Endothelial cell of umbilical vein (primary cell): Measurements from ENCODE around the gene B4GALT5. TPM values are rescaled to one million over a fixed set of nuclear protein-coding genes. Genes with fewer than 3 reads are reported as not detected.

Source experiments
- BruUV-seq: library from RNA; stranded (reverse); fragments of 400-500 nt; replicated peaks from 2 replicates; lab custom pipeline; 2021; lab: Mats Ljungman, UMichigan
- CTCF ChIA-PET: fragments of 300-600, 350-600 bp; sonication (Branson Sonifier 250); formaldehyde crosslinking; loops from one replicate; lab custom pipeline; 2021; ENCODE audit warnings: antibody characterized with exemption, inconsistent platforms; lab: Charles Lee
- POLR2A ChIA-PET: fragments of 300-600, 350-600 bp; sonication (Branson Sonifier 250); formaldehyde crosslinking; loops from one replicate; lab custom pipeline; 2021; ENCODE audit warnings: antibody characterized with exemption, inconsistent platforms; lab: Charles Lee
- DNase-seq: peaks from one replicate; pipeline ENCODE4 v3.0.0-alpha.2; 2011; ENCODE audit warnings: low read depth, low spot score
- FAIRE-seq: peaks from 2 replicates; lab custom pipeline; 2011; peaks lifted over from hg19 to GRCh38; lab: Jason Lieb, UNC
- H2AFZ ChIP-seq: 2 replicates; pipeline ENCODE4 v1.6.0; 2012; ENCODE audit warnings: low read depth, low read length, control low read depth, inconsistent platforms
- H3K27ac ChIP-seq: 2 replicates; pipeline ENCODE4 v1.5.1; 2011; ENCODE audit warnings: low read depth, mild to moderate bottlenecking, control low read depth, low read length, moderate library complexity; ENCODE audit not compliant: insufficient read depth
- H3K27me3 ChIP-seq, 2 experiments: 2 replicates each; pipeline versions ENCODE4 v1.6.0 to v1.6.1; 2011; ENCODE audit warnings: low read length in 2 of 2, mixed read lengths in 1 of 2; ENCODE audit not compliant: control insufficient read depth in 2 of 2, insufficient read depth in 2 of 2
- H3K36me3 ChIP-seq, 2 experiments: 2 replicates in 1 of 2; 3 replicates in 1 of 2; pipeline ENCODE4 v1.5.1; 2011; ENCODE audit warnings: low read length in 2 of 2, mild to moderate bottlenecking in 1 of 2, moderate library complexity in 1 of 2; ENCODE audit not compliant: control insufficient read depth in 2 of 2, insufficient read depth in 2 of 2; ENCODE audit errors: extremely low read depth in 1 of 2
- H3K4me1 ChIP-seq: 3 replicates; pipeline ENCODE4 v1.5.1; 2011; ENCODE audit warnings: mild to moderate bottlenecking, low read length; ENCODE audit not compliant: control insufficient read depth, insufficient read depth; ENCODE audit errors: extremely low read depth
- H3K4me2 ChIP-seq: 2 replicates; pipeline ENCODE4 v1.6.1; 2011; ENCODE audit warnings: low read length, control low read depth, mixed read lengths; ENCODE audit not compliant: insufficient read depth
- H3K4me3 ChIP-seq, 3 experiments: fragments of 200-600 bp in 1 of 3; sonication (generic), shearing (Covaris generic) in 1 of 3; replicated peaks in 1 of 3; 2 replicates each; pipeline ENCODE4 v1.5.1; 2011 to 2016; ENCODE audit warnings: control low read depth in 3 of 3, low read length in 3 of 3, mild to moderate bottlenecking in 2 of 3, inconsistent platforms in 1 of 3, low read depth in 1 of 3, moderate library complexity in 1 of 3; ENCODE audit not compliant: insufficient read depth in 1 of 3
- H3K79me2 ChIP-seq: 2 replicates; pipeline ENCODE4 v1.6.0; 2012; ENCODE audit warnings: low read length, inconsistent platforms; ENCODE audit not compliant: control insufficient read depth, insufficient read depth
- H3K9ac ChIP-seq: replicated peaks from 2 replicates; pipeline ENCODE3; 2011; ENCODE audit warnings: low read length, control low read depth; ENCODE audit not compliant: insufficient read depth; ENCODE audit errors: extremely low read depth
- H3K9me1 ChIP-seq: replicated peaks from 3 replicates; pipeline ENCODE4 v1.6.0; 2011; ENCODE audit warnings: mild to moderate bottlenecking, low read length; ENCODE audit not compliant: control insufficient read depth, insufficient read depth; ENCODE audit errors: extremely low read depth
- H3K9me3 ChIP-seq: replicated peaks from 2 replicates; pipeline ENCODE4 v1.5.1; 2012; ENCODE audit warnings: low read length, inconsistent platforms; ENCODE audit not compliant: control insufficient read depth, insufficient read depth
- H4K20me1 ChIP-seq: replicated peaks from 2 replicates; pipeline ENCODE3; 2011; ENCODE audit warnings: mild to moderate bottlenecking, low read length; ENCODE audit not compliant: control insufficient read depth, insufficient read depth; ENCODE audit errors: extremely low read depth
- EZH2 ChIP-seq: IDR thresholded peaks from 2 replicates; pipeline ENCODE4 v1.6.1; 2012; ENCODE audit warnings: borderline replicate concordance, low read depth, mild to moderate bottlenecking, moderate library complexity, low read length, inconsistent platforms; ENCODE audit not compliant: severe bottlenecking
- FOS ChIP-seq: IDR thresholded peaks from 2 replicates; pipeline ENCODE4 v1.6.1; 2011; ENCODE audit warnings: mild to moderate bottlenecking, low read length, moderate library complexity, borderline replicate concordance; ENCODE audit not compliant: insufficient read depth
- GATA2 ChIP-seq: IDR thresholded peaks from 2 replicates; pipeline ENCODE4 v1.7.0; 2011; ENCODE audit warnings: low read depth, mild to moderate bottlenecking, moderate library complexity, mixed read lengths, low read length; ENCODE audit not compliant: insufficient read length, insufficient read depth
- JUN ChIP-seq: IDR thresholded peaks from 2 replicates; pipeline ENCODE4 v1.6.1; 2011; ENCODE audit warnings: borderline replicate concordance, low read depth; ENCODE audit not compliant: insufficient read length, insufficient read depth
- MYC ChIP-seq: IDR thresholded peaks from one replicate; pipeline ENCODE4 v1.6.1; 2011; ENCODE audit warnings: mild to moderate bottlenecking, low read depth, low read length
- POLR2A ChIP-seq: IDR thresholded peaks from 2 replicates; pipeline ENCODE4 v1.6.1; 2012; ENCODE audit warnings: low read depth, mild to moderate bottlenecking, control low read depth, low read length
- POLR2AphosphoS5 ChIP-seq: IDR thresholded peaks from 2 replicates; pipeline ENCODE4 v1.6.1; 2012; ENCODE audit warnings: low read depth, mild to moderate bottlenecking, control low read depth, low read length, moderate library complexity; ENCODE audit not compliant: insufficient read depth
- dilution Hi-C: fragments of 300-500 bp; cut with MboI; formaldehyde crosslinking; loops from one replicate; pipeline ENCODE4 v1.15.0; 2019; ENCODE audit warnings: low sequenced_read_pairs; ENCODE audit not compliant: extremely low pct_ligation_motif_present
- intact Hi-C: fragments of 100-400 bp; cut with micrococcal nuclease; formaldehyde crosslinking; loops from one replicate; pipeline ENCODE4 v1.10.0; 2022
- polyA plus RNA-seq, 4 experiments: library from polyadenylated mRNA; depleted of rRNA in 3 of 4; stranded (reverse) in 3 of 4; unstranded in 1 of 4; fragments of >200 nt; gene quantifications; 2 replicates each; pipeline versions ENCODE4 v1.2.1 to v1.2.3, GENCODE V29; 2011 to 2012; ENCODE audit warnings: missing spikeins in 1 of 4
- total RNA-seq: library from RNA; stranded (reverse); gene quantifications from 2 replicates; pipeline ENCODE4 v1.2.3, GENCODE V29; 2021
- TF ChIP-seq, protein P1 (sequence below), 2 donors: IDR thresholded peaks; 1 replicate in 1 of 2; 2 replicates in 1 of 2; pipeline ENCODE4 v1.5.1; 2011; ENCODE audit warnings: low read length in 2 of 2, mild to moderate bottlenecking in 2 of 2, moderate library complexity in 2 of 2, control low read depth in 1 of 2, inconsistent platforms in 1 of 2, low read depth in 1 of 2; ENCODE audit not compliant: insufficient read depth in 1 of 2; ENCODE audit errors: extremely low read depth in 1 of 2
- TF ChIP-seq, protein P2 (sequence below): IDR thresholded peaks from 2 replicates; pipeline ENCODE4 v1.6.1; 2011; ENCODE audit not compliant: insufficient read depth, insufficient read length

B4GALT5 gene
- total and polyA plus RNA-seq, 2 donors (not counting 3 experiments of a cell fraction or from before 2014, with no cell fraction given): 54.4 to 70.1 TPM

- Histone ChIP-seq H3K27ac (no peak overlapping the region), H3K79me2 (peaks cover 95% of the 10 kb centered on the region), H3K4me2 (no peak overlapping the region), H3K9me1 (no peaks in the 10 kb centered on the region), H3K27me3 (no peaks in the 10 kb centered on the region), H4K20me1 (peaks cover 18% of the 10 kb centered on the region), H3K4me1 (peaks cover 17% of the 10 kb centered on the region), H3K9ac (no peak overlapping the region), H2AFZ (no peak overlapping the region), H3K4me3 (no peak overlapping the region), H3K9me3 (no peaks in the 10 kb centered on the region), H3K36me3 (peaks cover 0 to 2% of the 10 kb centered on the region in 2 experiments)
- FAIRE-seq (no peak), DNase-seq (no peak)
- dilution Hi-C loops (loop anchor here (25.0 kb wide), 1 partner anchor 163 kb away; no protein-coding TSS in a partner anchor), intact Hi-C loops (no loop called here)
- BruUV-seq: no TSS peak
- POLR2A ChIA-PET: no interaction called here
- TF ChIP-seq FOS: no peak
- no peak for TF ChIP-seq MYC
- TF ChIP-seq GATA2: no peak
- CTCF ChIA-PET: interaction anchor here (1.4 to 2.0 kb wide), 4 partner anchors 11 to 171 kb away, joined by 3 to 7 read pairs (median 4); no protein-coding TSS in a partner anchor
Measured at GRCh38 chr20:49674383-49675352, 39.0 kb downstream of the B4GALT5 start.

DNA sequence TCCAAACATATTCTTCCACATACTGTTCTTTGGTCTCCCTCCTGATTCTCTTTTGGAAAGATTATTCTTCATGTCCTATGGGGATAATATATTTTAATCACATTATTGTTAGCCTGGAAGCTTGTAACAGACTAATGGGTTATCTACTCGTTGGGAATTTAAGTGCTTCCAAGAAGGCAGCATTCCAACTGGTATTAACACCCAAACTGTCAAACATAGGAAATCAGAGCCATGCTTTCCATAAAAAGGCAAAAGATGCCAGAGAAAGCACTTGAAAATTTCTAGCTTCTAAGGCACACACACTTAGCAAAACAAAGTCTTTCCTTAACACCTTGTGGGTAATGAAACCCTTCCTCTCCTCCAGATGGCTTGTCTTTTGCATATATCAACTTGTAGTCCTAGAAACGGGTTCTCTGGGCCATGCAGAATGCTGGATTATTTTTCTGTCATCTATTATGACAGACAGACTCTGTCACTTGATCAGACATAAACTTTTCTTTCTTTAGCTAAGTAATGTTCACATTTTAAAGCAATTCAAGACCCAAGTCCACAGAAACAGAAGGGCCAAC, 41.5 kb downstream of the B4GALT5 start:
- no peak overlapping the region for H3K9ac ChIP-seq
- no peaks in the 10 kb centered on the region for H3K27me3 ChIP-seq
- no peaks in the 10 kb centered on the region for H3K9me1 ChIP-seq
- H3K4me1 ChIP-seq: peaks cover 11% of the 10 kb centered on the region
- H3K4me3 ChIP-seq: no peak overlapping the region
- DNase-seq (no peak), FAIRE-seq (no peak)
- intact Hi-C loops: no loop called here
- H2AFZ ChIP-seq: no peak overlapping the region
- TF ChIP-seq POLR2A (no peak), POLR2AphosphoS5 (no peak), GATA2 (no peak), JUN (no peak), FOS (no peak), EZH2 (no peak), MYC (no peak)
- TF ChIP-seq, protein P1, sequence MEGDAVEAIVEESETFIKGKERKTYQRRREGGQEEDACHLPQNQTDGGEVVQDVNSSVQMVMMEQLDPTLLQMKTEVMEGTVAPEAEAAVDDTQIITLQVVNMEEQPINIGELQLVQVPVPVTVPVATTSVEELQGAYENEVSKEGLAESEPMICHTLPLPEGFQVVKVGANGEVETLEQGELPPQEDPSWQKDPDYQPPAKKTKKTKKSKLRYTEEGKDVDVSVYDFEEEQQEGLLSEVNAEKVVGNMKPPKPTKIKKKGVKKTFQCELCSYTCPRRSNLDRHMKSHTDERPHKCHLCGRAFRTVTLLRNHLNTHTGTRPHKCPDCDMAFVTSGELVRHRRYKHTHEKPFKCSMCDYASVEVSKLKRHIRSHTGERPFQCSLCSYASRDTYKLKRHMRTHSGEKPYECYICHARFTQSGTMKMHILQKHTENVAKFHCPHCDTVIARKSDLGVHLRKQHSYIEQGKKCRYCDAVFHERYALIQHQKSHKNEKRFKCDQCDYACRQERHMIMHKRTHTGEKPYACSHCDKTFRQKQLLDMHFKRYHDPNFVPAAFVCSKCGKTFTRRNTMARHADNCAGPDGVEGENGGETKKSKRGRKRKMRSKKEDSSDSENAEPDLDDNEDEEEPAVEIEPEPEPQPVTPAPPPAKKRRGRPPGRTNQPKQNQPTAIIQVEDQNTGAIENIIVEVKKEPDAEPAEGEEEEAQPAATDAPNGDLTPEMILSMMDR (IDR thresholded peaks at IDR 0.05; ENCODE audit: extremely low read depth in 1 of 2, insufficient read depth in 1 of 2, low read depth in 1 of 2, low read length in 2 of 2): no peak
- TF ChIP-seq, protein P2, sequence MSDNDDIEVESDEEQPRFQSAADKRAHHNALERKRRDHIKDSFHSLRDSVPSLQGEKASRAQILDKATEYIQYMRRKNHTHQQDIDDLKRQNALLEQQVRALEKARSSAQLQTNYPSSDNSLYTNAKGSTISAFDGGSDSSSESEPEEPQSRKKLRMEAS: no peak
- dilution Hi-C loops: loop anchor here (25.0 kb wide), 1 partner anchor 165 kb away; no protein-coding TSS in a partner anchor
- BruUV-seq: no TSS peak
- no peak overlapping the region for H3K4me2 ChIP-seq
- H3K27ac ChIP-seq: no peak overlapping the region
- ChIA-PET POLR2A (no interaction called here), CTCF (interaction anchor here (0.8 to 0.9 kb wide), 3 partner anchors 10 to 141 kb away, joined by 3 to 5 read pairs (median 3); partner anchors contain the start of gene SLC9A8)
- H3K36me3 ChIP-seq: peaks cover 0 to 2% of the 10 kb centered on the region in 2 experiments
- no peaks in the 10 kb centered on the region for H3K9me3 ChIP-seq
- H3K79me2 ChIP-seq: peaks cover 95% of the 10 kb centered on the region
- H4K20me1 ChIP-seq: peaks cover 21% of the 10 kb centered on the region
